NCI-H187 (cell line): ENCODE measurements around the gene HIKESHI.
"Not testable (repeated sequence)": the region's sequence is repeated elsewhere in the genome, so short reads cannot be mapped to it uniquely, and the experiment has no call there.

Experiments used
- DNase-seq, 2 experiments: peaks; one replicate each; lab custom pipeline; 2025; lab: John Stamatoyannopoulos, UW

The HIKESHI gene

GRCh38 chr11:86302092-86302793 lies at the start of gene HIKESHI:
TSS of gene HIKESHI (plus strand) at chr11:86302240. CDS start at chr11:86302449, 209 bp downstream.
- peak; percentile 91 for DNase-seq

DNA sequence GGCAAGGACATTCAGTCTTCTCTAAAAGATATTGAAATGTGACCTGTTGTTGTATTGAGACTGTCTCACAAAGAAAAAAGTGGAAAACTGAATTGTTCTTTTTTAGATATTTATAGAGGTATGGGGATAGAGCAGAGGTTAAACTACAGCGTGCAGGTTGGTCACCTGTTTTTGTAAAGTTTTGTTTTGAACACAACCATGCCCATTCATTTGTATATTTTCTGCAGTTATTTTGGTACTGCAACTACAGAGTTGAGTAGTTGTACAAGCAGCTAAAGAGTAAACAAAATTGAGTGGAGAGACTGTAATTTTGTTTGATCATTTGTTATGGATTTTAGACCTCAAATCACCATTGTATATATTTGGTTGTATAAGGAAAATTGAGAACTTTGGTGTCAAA lies 46.1 kb upstream of the HIKESHI start:
- DNase-seq, result no peak

DNA sequence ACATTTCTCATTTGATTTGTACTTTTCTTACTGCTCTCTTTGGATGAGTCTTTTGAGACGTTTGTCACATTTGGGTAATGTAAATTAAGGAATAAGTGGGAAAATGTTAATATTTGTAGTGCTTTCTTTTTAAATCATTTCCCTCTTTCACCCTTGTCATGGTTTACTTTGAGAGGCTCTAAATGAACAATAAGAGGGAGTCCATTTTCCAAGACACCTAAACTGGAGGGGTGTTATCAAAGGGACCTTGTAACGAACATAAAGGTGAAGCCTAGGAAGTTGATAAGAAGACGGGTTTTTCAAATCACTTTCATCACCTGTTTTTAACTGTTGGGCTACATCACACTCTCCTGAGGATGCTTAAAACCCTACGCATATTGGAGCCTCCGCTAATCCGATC lies 45.4 kb upstream of the HIKESHI start:
- no peak for DNase-seq

- DNase-seq, result no peak
Measured at GRCh38 chr11:86257446-86257845, 44.6 kb upstream of the HIKESHI start.

DNA sequence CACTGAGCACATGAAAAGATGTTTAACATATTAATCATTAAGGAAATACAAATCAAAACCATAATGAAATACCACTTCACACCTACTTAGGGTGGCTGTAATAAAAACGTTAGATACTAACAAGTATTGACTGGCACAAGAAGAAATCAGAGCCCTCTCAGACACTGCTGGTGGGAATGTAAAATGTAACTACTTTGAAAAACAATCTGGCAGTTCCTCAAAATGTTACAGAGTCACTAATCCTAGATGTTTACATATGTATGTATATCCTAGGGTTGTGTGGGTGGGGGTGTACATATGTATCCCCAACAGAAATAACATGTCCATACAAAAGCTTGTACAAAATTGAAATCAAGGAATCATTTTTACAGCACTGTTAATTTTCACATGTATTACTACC lies 42.3 kb upstream of the HIKESHI start:
- DNase-seq, result no peak

DNA sequence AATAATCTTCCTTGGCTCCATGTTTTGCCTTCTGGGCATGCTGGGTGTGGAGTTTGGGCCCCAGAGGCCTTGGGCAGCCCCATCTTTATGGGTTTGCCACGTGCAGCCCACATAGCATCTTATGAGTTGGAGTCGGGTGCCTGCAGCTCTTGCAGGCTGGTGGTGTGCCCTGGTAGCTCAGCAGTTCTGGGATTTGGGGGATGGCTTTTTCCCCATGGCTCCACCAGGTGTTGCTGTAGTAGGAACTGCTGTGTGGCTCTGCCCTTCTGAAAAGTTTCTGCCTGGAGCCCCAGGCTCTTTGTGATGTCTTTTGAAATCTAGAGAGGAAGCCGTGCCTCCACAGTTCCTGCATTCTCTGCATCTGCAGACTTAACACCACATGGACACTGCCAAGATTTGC lies 40.7 kb upstream of the HIKESHI start:
- no peak for DNase-seq

- no peak for DNase-seq
Measured at GRCh38 chr11:86262387-86262786, 39.7 kb upstream of the HIKESHI start.

DNA sequence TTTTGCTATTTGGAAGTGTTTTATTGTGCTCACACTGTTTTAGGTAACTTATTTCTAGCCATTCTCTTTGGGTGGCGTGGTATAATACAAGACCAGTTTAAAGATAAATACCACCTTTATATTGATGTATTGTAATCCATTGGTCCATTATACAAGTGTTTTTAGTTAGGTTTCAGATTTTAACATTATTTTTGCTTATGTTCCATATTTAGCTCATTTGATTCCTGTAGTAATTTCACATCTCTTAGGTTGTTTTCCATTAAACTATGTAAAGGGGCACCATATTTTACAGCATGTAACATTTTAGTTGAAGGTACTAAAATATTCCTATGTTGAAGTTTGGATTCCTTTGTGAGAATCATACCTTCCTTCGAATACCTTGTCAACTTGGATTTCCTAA lies 37.4 kb upstream of the HIKESHI start:
- no peak for DNase-seq

- no peak for DNase-seq
Measured at GRCh38 chr11:86265194-86265593, 36.8 kb upstream of the HIKESHI start.

GRCh38 chr11:86269645-86270044 lies 32.4 kb upstream of the HIKESHI start:
- no peak for DNase-seq

GRCh38 chr11:86274503-86274902 lies 27.5 kb upstream of the HIKESHI start:
- no peak for DNase-seq

DNA sequence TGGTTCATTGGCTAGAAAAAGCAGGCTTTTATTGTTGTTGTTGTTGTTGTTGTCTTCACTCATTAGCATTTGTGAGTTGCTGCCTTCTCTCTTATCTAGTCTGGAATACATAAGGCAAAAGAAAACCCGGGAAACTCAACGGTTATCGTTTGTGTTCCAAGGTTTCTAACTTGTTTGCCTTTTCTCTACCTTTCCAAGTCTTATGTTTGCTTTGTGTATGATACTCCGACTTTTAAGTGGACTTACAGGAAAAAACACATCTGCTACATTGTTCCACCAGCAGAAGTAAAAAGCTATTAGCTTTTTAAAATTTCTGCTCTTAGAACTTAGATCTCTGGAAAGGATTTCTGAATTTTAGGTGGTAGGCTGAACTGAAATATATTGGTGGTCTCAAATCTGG lies 27.0 kb upstream of the HIKESHI start:
- no peak for DNase-seq

GRCh38 chr11:86275493-86276370 lies 26.3 kb upstream of the HIKESHI start:
- DNase-seq, result no peak

DNA sequence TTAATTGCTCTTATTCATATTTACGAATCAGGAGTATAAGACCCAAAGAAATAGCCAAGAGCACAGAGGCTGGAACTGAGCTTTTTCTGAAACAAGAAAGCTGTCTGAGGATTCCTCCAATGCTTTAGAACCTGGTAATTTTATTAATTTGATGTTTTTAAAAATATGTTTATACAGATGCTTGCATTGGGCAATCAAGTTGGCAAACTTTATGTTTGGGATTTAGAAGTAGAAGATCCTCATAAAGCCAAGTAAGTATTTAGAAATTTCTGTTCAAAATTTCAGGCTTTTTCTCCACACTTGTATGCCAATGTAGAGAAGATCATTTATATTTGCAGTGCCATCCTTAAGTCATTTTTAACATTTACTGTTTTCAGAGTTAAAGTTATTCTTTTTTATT lies 24.3 kb upstream of the HIKESHI start:
- no peak for DNase-seq

DNA sequence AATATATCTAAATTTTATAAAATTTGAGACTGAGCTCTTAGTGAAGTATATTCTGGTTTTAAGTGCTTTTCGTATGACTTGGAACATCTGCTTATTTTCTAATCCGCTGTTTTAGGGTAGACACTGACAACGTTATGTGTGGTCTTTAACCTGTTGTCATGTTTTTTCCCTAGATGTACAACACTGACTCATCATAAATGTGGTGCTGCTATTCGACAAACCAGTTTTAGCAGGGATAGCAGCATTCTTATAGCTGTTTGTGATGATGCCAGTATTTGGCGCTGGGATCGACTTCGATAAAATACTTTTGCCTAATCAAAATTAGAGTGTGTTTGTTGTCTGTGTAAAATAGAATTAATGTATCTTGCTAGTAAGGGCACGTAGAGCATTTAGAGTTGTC lies 23.8 kb upstream of the HIKESHI start:
- no peak for DNase-seq

DNA sequence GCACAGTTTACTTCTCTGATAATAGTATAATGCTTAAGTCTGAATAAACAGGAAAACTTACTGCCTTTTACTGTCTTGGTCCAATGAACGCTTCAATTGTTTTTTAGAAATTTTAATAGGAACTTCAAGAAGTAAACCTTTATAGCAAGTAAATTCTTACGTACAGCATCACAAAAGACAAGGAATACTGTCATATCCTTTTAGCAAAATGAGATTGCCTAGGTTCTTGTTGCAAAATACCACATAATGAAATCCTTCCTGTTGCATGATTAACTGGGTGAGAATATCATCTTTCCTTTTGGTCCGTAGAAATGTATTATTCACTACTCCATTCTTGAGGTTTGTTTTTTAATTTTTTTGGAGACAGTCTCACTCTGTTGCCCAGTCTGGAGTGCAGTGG lies 22.3 kb upstream of the HIKESHI start:
- no peak for DNase-seq

DNA sequence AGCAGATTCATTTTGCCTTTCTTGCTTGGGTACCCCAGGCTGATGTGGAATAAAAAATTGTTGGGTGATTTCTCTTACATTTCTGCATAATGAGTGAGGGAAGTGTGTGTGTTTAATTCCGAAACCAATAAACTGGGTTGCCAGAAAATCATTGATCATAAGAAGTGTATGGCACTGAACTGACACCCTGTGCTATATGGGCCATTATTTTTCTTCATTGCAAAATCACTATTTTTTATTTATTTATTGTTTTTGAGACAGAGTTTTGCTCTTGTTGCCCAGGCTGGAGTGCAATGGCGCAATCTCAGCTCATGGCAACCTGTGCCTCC lies 14.6 kb upstream of the HIKESHI start:
- no peak for DNase-seq

GRCh38 chr11:86288776-86289507 lies 13.1 kb upstream of the HIKESHI start:
- DNase-seq, result no peak

GRCh38 chr11:86289508-86290280 lies 12.3 kb upstream of the HIKESHI start:
- DNase-seq, result not testable (repeated sequence)

DNA sequence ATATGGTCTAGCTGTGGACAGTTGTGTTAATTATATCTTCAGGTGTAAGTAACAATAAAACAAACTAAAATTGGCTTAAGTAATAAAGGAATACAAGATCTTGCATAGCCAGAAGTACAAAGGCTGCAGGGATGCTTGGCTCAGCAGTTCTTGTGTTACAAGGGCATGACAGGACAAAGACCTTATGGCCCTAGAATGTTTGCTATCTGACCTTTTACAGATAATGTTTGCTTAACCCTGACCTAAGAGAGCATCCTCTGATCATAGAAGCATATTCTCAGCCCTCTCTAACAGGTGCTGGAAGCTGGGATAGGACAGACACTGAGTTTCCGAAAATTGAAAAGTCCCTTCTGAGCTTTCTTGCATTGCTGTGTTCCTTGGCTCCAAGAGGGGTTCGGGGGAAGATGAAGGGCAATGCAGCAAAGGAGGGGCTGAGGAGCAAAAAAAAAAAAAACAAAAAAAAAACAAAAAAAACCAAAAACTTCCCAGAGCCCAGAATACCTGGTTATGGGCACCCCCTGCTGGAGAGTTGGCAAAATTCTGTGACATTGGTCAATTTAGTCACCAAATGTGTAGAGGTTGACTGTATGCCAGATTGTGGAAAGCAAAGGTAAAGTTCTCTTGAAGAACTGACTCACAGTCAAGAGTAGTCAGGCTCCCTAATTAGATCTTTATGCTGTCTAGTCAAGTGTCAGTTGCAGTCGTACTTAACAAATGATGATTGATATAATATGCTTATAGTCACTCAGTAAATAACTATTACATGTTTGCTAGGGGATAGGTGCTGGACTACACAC lies 10.4 kb upstream of the HIKESHI start:
- DNase-seq, result no peak

GRCh38 chr11:86292912-86293616 lies 9.0 kb upstream of the HIKESHI start:
- no peak for DNase-seq
